Kidney (tissue), 14 donors: ENCODE measurements around the gene TAF8. TPM values are rescaled to one million over a fixed set of nuclear protein-coding genes. Genes with fewer than 3 reads are reported as not detected.

ENCODE experiments used
- DNase-seq, 5 donors: peaks; one replicate each; pipeline ENCODE4 v3.0.0-alpha.2; 2013 to 2020
- FAIRE-seq: peaks from 2 replicates; lab custom pipeline; 2012; peaks lifted over from hg19 to GRCh38; lab: Jason Lieb, UNC
- H3K27ac ChIP-seq, 2 donors: one replicate each; pipeline ENCODE4 v1.7.0; 2013; ENCODE audit warnings: low read depth in 2 of 2, low read length in 2 of 2, inconsistent platforms in 1 of 2
- H3K27me3 ChIP-seq: one replicate; pipeline ENCODE4 v1.7.1; 2013; ENCODE audit warnings: low read length, inconsistent platforms; ENCODE audit not compliant: control insufficient read depth, insufficient read depth
- H3K36me3 ChIP-seq, 3 donors: one replicate each; pipeline versions ENCODE4 v1.7.0 to v1.7.1; 2013; ENCODE audit warnings: low read length in 3 of 3, control low read depth in 1 of 3, inconsistent platforms in 1 of 3; ENCODE audit not compliant: insufficient read depth in 3 of 3, control insufficient read depth in 2 of 3
- H3K4me1 ChIP-seq, 3 donors: one replicate each; pipeline versions ENCODE4 v1.7.0 to v1.7.1; 2013; ENCODE audit warnings: low read length in 3 of 3, inconsistent platforms in 1 of 3, low read depth in 1 of 3; ENCODE audit not compliant: control insufficient read depth in 2 of 3, insufficient read depth in 2 of 3
- H3K4me3 ChIP-seq, 3 donors: one replicate each; pipeline versions ENCODE4 v1.7.0 to v1.8.1; 2013; ENCODE audit warnings: low read length in 3 of 3, control low read depth in 1 of 3, inconsistent platforms in 1 of 3
- H3K9ac ChIP-seq, 3 donors: one replicate each; pipeline versions ENCODE4 v1.7.0 to v1.7.1; 2013; ENCODE audit warnings: low read length in 3 of 3, control low read depth in 1 of 3, inconsistent platforms in 1 of 3
- H3K9me3 ChIP-seq, 3 donors: one replicate each; pipeline versions ENCODE4 v1.7.0 to v1.7.1; 2013; ENCODE audit warnings: low read length in 3 of 3, control low read depth in 1 of 3, inconsistent platforms in 1 of 3; ENCODE audit not compliant: control insufficient read depth in 2 of 3, insufficient read depth in 1 of 3
- intact Hi-C: fragments of 100-400 bp; cut with DNase I; formaldehyde crosslinking; loops from one replicate; pipeline ENCODE4 v1.11.1; 2022
- polyA plus RNA-seq: library from polyadenylated mRNA; stranded (reverse); fragments of 350-450 nt; fragmentation: Illumina TruSeq; extraction: RNeasy Lipid Tissue Mini Kit (QIAGEN cat#74804); gene quantifications from one replicate; pipeline ENCODE4 v1.2.3, GENCODE V29; 2014; ENCODE audit warnings: low read depth, low replicate concordance; ENCODE audit not compliant: insufficient read depth
- total RNA-seq: library from RNA; stranded (reverse); fragmentation: NEBNext Ultra II Directional; extraction: Animal tissue kit (Norgen Biotek cat#: 25700); gene quantifications from one replicate; pipeline ENCODE4 v1.2.1, GENCODE V29; 2021
- TF ChIP-seq, protein P1 (sequence below): IDR thresholded peaks from 3 replicates; pipeline ENCODE4 v1.5.1; 2012; ENCODE audit warnings: mild to moderate bottlenecking, moderate library complexity, borderline replicate concordance; ENCODE audit not compliant: insufficient read depth; ENCODE audit errors: extremely low read depth
- donor health status: control.
- donor health status: control.
- donor health status: control.
- donor health status: control.
- donor health status: control.
- donor health status: DM: yes; HTN: yes; CAD: no.
- donor health status: Normal renal cell carcinoma (clear cell type).

TAF8 gene
- total and polyA plus RNA-seq, 2 donors from 2014 or later, result 16.3 to 32.0 TPM

DNA sequence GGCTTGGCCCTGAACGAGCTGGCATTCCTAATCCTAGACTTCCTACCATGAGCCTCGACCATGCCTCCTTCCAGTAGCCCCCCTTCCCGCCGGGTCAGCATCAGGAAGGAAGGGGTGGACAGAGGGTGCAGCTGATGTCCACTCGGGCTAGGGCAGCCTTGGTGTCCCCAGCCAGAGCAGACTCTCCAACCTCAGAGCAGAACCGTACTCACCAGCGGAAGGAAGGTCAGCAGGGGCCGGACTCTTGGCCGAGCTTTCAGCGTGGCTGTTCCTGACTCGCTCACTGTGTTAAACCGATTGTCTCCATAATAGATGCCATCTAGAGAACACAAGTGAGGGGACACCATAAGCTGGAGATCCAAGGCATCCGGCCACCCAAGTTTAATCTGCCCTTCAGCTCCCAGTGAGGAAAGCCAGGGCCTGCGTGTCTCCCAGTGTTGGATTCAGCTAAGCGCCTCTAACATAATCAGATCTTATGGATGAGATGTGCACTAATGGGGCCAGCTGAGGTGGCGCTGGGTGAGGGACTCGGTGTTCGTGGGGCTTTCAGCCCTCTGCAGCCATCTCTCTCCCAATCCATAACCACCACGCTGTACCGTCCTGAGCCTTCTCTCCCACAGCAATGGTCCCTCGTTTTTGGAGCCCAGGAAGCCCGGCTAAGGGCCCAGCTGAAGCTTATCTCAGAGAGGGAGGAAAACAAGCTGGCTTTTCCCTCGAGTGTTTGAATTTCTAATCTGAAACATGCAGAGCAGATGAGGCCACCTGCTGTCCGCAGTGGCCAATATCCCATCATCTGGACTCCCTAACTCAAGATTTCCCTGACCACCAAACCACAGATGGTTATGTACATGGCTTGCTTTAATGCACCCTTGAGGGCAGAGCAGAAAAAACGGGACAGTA lies 78.4 kb downstream of the TAF8 start:
- no peak overlapping the region for H3K4me3 ChIP-seq
- no peaks in the 10 kb centered on the region for H3K27me3 ChIP-seq
- no peaks in the 10 kb centered on the region for H3K9me3 ChIP-seq
- TF ChIP-seq, protein P1, sequence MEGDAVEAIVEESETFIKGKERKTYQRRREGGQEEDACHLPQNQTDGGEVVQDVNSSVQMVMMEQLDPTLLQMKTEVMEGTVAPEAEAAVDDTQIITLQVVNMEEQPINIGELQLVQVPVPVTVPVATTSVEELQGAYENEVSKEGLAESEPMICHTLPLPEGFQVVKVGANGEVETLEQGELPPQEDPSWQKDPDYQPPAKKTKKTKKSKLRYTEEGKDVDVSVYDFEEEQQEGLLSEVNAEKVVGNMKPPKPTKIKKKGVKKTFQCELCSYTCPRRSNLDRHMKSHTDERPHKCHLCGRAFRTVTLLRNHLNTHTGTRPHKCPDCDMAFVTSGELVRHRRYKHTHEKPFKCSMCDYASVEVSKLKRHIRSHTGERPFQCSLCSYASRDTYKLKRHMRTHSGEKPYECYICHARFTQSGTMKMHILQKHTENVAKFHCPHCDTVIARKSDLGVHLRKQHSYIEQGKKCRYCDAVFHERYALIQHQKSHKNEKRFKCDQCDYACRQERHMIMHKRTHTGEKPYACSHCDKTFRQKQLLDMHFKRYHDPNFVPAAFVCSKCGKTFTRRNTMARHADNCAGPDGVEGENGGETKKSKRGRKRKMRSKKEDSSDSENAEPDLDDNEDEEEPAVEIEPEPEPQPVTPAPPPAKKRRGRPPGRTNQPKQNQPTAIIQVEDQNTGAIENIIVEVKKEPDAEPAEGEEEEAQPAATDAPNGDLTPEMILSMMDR, result no peak
- H3K36me3 ChIP-seq, result no peaks in the 10 kb centered on the region
- intact Hi-C loops, result no loop called here
- no peak overlapping the region for H3K9ac ChIP-seq
- H3K27ac ChIP-seq, result no peak overlapping the region
- DNase-seq (peak in 2 of 5 donors; percentile 36 to 59), FAIRE-seq (no peak)
- H3K4me1 ChIP-seq, result peaks cover 0 to 2% (median 0%) of the 10 kb centered on the region in 3 donors

DNA sequence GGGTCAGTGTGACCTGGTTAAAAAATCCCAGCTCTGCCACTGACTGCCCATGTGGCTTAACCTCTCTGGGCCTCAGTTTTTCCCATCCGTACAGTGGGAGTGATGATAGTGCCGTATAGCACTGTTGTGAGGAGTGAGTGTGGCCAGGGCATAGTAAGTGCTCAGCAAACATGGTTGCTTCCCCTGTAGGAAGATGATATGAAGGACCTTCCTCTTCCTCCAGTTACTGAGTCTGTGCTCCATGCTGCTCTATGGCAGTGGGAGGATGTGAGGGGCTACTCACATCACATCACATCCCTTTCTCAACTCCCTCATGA lies 79.0 kb downstream of the TAF8 start:
- intact Hi-C loops, result no loop called here
- Histone ChIP-seq H3K27ac (no peak overlapping the region), H3K9me3 (no peaks in the 10 kb centered on the region), H3K9ac (no peak overlapping the region), H3K4me1 (peaks cover 0 to 2% (median 0%) of the 10 kb centered on the region in 3 donors), H3K4me3 (no peak overlapping the region), H3K27me3 (no peaks in the 10 kb centered on the region), H3K36me3 (no peaks in the 10 kb centered on the region)
- TF ChIP-seq, protein P1, result no peak
- FAIRE-seq (no peak), DNase-seq (no peak)

DNA sequence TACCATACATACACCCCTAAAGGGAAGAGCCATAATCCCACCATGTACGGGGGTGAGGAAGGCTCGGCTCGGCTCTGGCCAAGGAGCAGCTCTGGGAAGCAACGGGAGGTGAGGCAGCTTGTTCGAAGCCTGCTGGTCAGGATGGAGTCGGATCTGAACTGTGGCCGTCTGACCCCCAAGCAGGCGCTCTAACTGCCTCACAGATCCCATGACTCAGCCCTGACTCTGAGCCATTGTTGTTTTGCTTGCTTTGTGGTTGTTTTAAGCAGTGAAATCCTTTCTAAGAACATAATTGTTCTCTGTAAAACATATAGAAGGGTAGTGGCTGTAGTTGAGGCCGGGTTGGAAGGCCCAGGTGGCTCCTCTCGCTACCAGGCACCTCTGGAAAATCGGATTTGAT lies 81.2 kb downstream of the TAF8 start:
- Histone ChIP-seq H3K27me3 (no peaks in the 10 kb centered on the region), H3K4me3 (no peak overlapping the region), H3K27ac (no peak overlapping the region), H3K4me1 (peaks cover 0 to 2% (median 0%) of the 10 kb centered on the region in 3 donors), H3K9ac (no peak overlapping the region), H3K36me3 (no peaks in the 10 kb centered on the region), H3K9me3 (no peaks in the 10 kb centered on the region)
- FAIRE-seq (no peak), DNase-seq (no peak)
- intact Hi-C loops, result no loop called here
- TF ChIP-seq, protein P1, result no peak
